Stimulated activated naive CD8-positive, alpha-beta T cell treated with anti-CD3 and anti-CD28 coated beads, Interleukin-15, Interleukin-2, amounts not matched to agents 100 U/mL and 50 U/mL, for 24 hours (primary cell): ENCODE data around the gene E2F3.

ENCODE experiments used
- ATAC-seq: fragments of 150-1000 bp; cut with Tn5 transposase; one replicate; pipeline ENCODE4 v1.10.0; 2021
- DNase-seq: peaks from one replicate; pipeline ENCODE4 v3.0.0; 2021

Gene E2F3

DNA sequence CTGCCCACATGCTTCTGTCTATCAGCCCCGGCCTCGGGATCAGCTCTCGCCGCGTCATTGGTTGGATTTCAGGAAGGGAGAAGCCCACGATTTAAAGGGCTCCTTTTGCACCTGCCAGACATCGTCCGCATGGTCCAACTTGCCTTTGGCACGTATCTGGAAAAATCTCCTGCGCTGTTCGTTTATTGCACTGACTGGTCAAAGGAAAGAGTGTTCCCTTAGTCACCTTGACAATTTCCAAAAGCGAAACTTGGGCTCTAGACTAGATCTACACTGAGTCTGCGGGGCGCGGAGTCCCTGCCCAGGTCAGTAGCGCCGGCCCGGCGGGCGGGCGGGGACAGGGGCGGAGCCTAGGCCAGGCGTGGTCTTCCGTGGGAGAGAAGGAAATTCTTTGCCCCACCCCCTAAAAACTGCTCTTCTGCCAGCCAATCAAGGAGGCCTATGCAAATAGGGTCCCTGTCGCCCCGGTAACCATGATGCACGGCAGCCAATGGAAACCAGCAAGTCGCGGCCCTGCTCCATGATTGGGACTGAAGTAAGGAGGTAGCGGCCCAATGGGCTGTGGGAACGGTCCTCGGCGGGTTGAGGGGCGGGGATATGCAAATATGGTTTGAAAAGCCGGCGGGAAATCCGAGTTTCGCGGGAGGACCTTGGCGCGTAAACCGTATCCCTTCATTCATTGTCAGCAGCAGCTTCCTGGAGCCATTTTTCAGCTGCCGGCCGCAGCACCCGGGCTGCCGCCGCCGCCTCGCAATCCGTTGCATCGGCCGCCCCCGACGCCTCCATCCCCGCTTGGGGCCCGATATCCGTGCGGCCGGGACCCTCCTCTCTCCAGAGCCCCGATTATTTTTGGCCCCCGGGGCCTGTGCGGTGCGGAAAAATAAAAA lies at the start of gene E2F3:
Gene E2F3 (plus strand): TSS at position 675 of the 887 bp plus-strand sequence. CDS start 354 bp downstream, outside the sequence.
- DNase-seq (peak; percentile 97), ATAC-seq (peak; percentile 86)

DNA sequence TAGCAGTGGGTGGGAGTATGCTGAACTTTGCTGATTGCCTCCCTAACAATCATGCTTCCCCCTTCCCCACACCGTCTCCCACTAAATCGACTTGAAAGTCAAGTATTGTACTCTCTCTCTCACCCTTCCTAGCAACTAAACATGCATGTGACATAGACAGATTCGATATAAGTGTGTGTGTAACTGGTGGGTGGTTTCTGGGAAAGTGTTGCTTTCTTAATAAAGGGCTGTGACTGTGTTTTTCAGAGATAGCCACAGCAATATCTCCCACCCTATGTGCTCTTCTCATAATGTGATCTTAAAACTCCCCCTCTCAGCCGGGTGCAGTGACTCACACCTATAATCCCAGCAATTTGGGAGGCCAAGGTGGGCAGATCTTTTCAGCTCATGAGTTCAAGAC lies 49.3 kb upstream of the E2F3 start:
- DNase-seq (no peak), ATAC-seq (peak; percentile 55)

DNA sequence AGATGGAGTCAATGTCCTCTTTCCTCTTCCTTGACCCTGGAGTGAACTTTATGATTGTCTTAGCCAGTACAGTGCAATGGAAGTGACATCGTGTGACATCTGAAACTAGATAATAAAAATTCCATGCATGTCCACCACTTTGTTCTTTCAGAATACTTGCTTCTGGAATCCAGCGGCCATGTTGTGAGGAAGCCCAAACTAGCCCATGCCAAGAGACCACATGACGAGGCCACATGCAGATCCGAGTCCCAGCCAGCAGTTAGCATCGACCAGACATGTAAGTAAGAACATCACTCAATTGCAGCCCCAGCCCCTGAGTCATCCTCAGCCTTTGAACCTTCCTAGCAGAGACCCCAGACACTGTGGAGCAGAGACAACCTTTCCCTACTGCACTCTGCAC lies 48.5 kb upstream of the E2F3 start:
- DNase-seq (no peak), ATAC-seq (no peak)

DNA sequence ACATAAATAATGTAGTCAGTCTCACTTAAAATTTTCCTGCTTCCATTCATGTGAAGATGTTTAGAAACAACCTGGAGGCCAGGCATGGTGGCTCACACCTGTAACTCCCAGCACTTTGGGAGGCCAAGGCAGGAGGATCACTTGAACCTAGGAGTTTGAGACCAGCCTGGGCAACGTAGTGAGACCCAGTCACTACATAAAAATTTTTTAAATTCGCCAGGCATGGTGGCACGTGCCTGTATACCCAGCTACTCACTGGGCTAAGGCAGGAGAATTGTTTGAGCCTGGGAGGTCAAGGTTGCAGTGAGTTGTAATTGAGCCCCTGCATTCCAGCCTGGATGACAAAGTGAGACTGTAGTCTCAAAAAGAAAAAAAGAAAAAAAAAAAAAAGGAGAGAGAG lies 47.3 kb upstream of the E2F3 start:
- DNase-seq (no peak), ATAC-seq (no peak)

DNA sequence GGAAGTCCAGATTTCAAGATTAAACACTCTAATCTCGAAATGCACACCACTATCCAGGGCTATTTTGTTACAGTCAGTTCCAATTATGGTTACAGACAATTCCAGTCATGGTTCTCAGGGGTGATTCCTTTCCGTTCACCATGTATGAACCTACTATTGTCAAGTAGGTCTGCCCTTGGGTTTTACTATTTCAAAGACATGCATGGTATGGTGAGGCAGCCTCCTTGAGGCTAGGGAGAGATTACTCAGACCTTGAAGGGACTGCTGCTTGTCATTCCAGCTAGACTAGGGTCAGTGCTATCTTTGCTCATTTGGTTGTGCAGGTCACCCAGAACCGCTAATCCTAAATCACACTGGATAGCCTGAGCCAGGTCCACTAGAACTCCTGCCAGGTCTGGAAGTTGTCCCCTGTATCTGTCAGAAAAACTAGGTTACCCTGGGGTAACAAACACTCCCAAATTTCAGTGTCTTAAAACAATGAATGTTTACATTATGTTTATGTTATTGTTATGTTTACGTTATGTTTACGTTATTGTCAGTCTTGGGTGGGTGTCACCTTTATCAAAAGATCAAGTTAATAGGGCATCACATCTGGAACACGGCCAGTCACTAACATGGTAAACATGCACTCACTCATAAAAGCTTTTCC lies 41.1 kb upstream of the E2F3 start:
- ATAC-seq (no peak), DNase-seq (no peak)

DNA sequence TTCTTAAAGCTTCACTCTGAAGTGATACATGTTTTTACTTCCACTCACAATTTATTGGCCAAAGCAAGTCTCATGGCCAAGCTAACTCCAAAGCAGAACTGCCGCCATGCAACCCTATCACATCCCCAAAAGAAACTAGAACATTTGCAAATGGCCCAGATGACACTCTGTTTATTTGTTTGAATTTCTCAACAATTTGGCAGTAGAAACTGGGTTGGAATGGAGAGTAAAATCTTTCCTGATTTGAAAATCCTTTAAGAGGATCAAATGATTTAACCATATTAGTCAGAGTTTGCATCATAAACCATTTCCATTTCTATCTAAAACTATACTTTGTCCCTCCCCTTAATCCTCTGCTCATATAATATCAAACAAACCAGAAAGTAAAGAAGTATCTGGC lies 39.1 kb upstream of the E2F3 start:
- ATAC-seq (no peak), DNase-seq (no peak)

DNA sequence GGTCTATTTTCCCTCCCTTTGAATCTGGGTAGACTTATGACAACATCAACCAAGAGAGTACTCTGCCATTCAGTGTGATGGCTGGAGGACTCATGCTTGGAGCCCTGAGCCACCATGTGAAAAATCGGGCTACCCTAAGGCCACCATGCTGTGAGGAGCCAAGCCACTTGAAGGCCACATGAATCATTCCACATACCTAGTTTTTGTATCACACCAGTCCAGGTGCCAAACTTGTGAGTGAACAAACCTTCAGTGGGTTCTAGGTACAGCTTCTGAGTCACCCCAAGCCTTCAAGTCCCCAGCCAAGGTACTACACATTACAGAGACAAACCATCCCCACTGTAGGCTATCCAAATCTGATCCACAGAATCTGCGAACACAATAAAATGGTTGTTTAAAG lies 37.4 kb upstream of the E2F3 start:
- DNase-seq (no peak), ATAC-seq (peak; percentile 34)

DNA sequence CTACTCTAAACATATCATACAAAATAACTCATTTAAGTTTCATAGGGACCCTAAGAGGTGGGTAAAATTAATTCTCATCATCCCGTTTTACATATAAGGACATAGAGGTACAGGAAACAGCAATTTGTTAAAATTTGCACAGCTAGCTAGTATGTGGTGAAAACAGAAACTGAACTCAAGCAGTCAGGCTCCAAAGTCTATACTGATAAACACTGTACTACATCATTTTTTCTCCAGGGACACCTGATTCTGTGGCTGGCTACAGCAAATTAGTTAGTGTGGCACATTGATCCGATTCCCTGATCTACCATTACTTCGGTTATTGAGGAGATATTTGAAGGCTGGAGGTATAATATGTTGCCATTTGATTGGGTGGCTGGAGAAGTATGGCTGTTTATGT lies 36.2 kb upstream of the E2F3 start:
- DNase-seq = no peak
- ATAC-seq = no peak

DNA sequence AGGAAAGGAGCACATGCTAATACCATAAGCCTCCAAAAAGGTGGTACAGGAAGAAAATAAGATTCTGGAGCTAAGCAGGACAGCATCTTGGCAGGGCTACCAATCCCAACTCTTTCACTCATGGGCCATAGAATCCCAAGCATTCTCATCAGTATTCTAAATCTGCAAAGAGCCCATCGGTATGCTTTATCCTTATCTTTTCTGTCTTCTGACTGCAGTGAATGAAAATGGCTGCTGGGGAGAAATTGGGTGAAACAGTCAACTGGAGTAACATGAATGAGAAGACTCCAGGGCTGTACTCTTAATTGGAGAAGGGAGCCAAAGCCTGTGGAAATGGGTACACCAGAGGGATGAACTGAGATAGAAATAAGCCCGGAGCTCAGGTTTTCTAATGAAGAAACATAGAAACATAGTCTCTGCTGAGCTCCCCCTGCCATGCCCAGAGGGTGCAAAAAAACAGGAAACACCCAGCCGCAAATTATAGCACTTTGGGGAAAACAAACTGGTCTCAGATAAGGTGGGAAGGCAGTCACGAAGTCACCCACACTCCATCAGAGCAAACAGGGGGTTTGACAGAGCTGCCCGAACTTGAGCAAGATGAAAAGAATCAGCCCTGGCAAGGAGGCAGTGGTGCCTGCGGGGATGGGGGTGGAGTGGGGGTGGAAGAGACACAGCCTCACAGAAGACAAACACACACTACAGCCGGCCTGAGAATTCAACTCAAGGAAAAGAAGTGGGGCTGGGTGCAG lies 35.4 kb upstream of the E2F3 start:
- no peak for ATAC-seq
- peak; percentile 29 for DNase-seq

DNA sequence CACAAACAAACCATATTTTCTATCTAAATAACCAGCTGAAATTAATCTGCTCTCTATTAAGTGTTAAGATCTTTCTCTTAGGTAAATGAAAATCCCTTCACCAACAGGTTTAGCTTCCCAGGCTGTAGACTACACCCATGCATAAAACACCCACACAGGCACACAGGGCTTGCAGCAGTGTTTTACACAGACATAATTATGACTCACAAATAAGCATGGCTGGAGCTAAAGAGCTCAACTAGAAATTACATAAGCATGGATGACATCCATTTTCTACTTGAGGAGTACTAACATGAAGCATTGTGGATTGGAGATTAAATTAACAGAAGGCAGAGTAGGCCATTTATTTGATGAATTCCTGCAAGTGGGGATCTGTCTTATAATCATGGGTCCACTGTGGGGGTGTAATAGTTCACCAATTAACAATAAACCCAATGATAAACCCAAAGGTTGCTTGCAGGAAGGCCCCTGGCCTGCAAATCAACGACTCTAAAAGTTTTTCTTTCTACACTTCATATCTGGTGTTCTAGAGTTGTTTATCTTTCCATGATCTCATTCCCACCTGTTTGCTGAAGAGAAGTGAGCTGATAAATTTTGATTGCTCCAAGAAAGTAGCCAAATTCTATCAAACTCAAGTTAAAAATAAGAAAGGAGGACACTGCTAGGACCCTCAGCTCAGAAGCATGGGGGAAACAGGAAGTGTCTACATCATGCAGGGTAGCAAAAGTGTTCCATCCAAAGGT lies 33.8 kb upstream of the E2F3 start:
- DNase-seq = peak; percentile 8
- peak; percentile 62 for ATAC-seq

DNA sequence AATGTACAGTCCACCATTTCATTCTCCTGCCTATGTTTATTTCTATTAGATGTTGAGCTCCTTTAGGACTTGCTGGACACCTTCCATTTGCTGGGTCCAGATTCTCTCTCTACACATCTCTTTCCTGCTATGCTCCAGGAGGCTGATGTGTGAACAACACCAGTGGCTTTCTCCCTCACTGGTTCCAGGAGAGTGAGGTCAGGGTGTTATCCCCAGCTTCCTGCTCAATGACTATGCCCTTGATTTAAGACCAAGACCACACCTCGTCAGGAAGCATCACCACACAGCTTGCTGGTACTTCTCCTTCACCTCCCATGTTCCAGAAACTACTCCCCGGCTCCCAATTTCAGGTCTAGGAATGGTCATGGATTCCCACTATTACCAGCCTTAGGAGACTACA lies 31.3 kb upstream of the E2F3 start:
- DNase-seq (no peak), ATAC-seq (no peak)

DNA sequence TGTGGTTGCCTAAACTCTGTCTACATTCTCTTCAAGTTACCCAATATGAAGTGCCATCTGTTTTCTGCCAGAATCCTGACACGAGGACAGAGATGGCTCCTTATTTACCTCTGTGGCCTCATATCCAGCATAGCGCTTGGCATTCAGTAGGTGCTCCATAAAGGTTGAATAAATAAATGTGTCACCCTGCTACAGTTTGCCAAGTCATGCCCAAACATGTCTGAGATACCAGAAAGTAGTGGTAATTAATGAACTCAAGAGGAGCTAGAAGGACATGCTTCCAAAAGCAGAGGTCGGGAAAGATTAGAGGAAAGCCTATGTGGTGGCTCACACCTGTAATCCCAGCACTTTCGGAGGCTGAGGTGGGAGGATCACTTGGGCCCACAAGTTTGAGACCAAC lies 30.9 kb upstream of the E2F3 start:
- DNase-seq (no peak), ATAC-seq (no peak)

DNA sequence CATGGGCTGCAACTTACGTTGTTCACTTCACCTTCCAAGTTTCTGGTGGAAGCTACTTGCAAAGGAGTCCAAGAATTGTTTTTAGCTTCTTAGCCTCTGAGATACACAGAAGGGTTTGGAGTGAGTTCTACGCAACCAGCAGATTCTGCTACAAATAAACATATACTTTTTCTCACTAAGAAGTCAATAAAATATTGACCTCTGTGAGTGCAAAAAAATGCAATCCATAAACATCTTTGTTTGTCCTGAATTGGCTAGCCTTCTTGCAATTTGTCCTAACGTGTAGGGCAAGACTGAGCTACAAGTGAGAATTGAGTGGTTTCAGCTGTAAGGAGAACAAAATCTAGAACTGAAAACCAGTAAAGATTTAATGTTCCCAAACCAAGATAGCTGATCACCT lies 26.2 kb upstream of the E2F3 start:
- no peak for ATAC-seq
- no peak for DNase-seq

DNA sequence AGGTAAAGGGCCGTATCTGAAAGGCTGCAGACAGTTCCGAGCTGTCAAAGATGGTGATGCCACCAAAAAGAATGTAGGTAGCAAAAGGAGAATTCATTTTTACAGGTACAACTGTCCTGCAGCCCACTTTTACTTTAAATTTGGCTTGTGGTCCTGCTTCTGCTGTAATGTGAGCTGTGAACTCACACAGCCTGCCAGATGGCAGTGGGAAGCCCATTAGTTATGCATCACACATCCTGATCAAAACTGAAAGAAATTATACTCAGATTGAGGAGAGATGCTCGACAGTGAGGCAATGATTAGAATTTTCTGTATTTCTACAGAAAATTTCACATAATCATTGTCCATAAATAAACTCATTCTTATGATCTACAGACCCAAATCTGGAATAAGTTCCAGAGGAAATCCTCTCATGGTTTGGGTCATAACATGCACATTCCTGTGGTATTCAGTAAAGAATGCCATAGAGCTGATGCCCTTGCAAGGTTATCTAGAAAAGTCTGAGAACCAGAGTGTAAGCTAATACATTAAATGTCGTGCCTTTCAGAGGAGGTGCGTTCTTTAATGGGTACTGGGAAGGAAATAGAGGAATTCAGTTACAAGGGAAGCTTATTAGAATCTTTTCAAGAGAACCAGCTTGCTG lies 23.9 kb upstream of the E2F3 start:
- ATAC-seq (no peak), DNase-seq (no peak)

DNA sequence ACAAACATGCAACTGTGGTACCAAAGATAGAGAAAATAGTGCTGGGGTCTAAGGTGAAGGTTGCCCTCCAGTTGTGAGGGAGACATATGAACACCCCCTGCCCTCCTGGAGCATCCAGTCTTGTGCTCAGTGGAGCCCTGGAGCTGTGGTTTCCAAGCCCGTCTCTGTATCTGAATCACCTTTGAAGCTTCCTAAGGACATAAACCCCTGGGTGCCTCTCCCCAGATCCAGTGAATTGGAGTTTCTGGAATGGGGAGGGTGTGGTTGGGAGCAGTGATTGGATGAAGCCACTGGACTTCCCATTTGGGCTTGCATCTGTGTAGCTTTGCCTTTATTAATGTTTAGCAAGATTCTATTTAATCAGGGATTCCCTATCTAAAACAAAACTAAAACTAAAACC lies 22.4 kb upstream of the E2F3 start:
- DNase-seq = no peak

DNA sequence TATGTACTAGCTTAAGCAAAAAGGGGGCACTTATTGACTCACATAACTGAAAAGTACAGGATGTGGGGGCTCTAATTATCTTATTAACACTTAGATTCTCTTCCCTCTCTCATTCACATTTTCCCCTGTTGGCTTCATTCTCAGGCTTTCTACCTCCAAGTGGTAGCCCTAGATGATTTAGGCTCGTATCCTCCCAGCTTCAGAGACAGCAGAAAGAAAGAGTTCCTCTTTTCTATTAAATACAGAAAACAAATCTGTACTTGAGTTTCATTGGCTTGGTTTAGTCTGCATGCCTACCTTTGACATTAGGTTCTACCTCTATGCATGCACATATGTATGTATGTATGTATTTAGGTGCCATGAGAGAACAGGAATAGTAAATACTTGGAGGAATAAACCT lies 15.5 kb upstream of the E2F3 start:
- ATAC-seq (no peak), DNase-seq (no peak)

More for the DNA sequence above, 22.4 kb upstream of the E2F3 start:
- ATAC-seq = no peak

DNA sequence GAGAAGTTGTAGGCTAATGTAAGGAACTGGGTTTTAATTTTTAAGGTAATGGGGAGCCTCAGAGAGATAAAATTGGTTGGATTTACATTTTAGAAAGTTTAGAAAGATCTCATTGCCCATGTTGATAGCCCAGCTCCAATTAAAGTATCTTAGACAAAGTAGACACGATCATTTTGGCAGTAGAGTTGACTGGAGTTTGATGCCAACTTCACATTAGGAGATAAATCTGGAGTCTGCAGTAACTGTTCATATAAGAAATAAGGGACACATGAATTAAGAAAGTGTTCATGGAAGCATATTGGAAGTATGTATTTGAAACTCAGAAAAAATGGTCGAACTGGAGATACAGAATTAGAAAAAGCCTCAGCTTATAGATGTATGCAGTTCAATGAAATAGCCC lies 12.6 kb upstream of the E2F3 start:
- ATAC-seq = no peak

DNA sequence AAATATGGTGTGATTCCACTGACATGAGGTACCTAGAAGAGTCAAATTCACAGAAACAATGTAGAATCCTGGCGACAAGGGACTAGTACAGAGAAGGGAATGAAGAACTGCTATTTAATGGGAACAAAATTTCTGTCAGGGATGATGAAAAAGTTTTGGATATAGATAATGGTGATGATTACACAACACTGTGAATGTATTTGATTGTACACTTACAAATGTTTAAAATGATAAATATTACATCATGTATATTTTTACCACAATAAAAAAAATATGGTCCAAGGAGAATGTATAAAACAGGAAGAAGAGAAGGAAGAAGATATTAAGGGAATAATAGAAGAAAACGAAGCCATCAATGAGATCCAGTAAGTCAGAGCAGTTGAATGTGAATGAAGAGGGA lies 8.4 kb upstream of the E2F3 start:
- ATAC-seq = no peak
- DNase-seq = no peak

More for the DNA sequence above, 12.6 kb upstream of the E2F3 start:
- no peak for DNase-seq

DNA sequence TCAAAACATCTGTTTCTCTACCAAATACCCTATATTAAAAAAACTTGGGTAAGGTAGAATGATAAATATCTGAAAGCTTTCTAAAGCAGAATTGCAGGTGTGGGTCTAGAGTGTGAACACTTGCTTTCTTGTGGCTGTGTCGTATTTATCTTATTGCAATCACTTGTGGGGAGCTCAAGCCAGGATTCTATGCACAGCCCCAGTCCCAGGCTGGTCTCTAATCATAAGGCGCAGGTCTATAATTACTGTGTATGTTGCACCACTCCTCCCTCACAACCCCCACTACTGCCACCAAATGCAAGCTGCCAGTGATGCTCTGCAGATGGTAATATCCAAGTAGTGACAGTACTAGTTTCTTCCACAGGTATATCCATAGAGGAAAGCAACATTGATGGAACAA lies 2.2 kb upstream of the E2F3 start:
- DNase-seq (no peak), ATAC-seq (no peak)

DNA sequence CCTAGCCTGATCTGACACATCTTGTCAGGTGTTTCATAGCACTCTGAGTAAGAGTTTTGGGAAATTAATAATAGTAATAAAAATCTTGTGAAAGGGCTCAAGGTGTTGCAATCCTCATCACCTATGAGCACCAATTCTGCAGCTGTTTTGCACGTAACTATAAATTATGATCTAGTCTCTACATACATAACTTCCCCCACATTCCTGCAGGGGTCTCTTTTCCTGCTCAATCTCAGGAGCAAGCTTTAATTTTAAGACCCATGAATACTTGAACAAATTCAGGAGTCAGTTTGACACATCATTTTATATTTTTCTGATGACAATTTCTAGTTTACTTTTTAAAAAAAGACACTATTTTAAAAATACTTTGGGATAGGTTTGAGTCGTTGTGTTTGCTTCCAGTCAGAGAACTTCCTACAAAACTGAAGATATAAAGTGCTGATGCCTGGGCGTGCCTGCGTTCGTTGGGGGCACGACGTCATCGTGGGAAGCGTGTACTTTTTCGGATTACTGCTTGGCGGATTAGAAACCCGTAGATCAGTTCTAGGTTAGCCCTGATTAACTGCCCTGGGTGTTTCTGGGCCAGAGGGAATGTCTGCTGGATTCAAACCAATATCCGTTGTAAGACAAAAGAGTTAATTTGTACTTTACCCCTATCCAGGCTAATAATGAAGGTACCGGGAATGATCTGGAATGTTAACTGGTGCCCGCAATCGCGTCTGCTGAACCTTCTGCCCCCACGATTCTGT lies 1.0 kb upstream of the E2F3 start:
- no peak for ATAC-seq
- DNase-seq = peak; percentile 62

DNA sequence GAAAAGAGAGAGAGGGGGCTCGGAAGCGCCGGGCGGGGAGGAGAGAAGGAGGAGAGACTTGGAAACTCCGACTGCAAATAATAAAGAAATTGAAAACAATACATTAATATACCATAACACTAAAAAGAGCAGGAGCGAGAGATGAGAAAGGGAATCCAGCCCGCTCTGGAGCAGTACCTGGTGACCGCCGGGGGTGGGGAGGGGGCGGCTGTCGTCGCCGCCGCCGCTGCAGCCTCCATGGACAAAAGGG lies 338 bp downstream of the E2F3 start:
- DNase-seq (no peak), ATAC-seq (no peak)
